ENCODE measurements around the gene GNLY. TPM values are rescaled to one million over a fixed set of nuclear protein-coding genes. Genes with fewer than 3 reads are reported as not detected.

The GNLY gene
- total and polyA plus RNA-seq, 9 of the 15 experiments (the other 6 are each of a cell fraction or from before 2014, with no cell fraction given) = not detected

DNA sequence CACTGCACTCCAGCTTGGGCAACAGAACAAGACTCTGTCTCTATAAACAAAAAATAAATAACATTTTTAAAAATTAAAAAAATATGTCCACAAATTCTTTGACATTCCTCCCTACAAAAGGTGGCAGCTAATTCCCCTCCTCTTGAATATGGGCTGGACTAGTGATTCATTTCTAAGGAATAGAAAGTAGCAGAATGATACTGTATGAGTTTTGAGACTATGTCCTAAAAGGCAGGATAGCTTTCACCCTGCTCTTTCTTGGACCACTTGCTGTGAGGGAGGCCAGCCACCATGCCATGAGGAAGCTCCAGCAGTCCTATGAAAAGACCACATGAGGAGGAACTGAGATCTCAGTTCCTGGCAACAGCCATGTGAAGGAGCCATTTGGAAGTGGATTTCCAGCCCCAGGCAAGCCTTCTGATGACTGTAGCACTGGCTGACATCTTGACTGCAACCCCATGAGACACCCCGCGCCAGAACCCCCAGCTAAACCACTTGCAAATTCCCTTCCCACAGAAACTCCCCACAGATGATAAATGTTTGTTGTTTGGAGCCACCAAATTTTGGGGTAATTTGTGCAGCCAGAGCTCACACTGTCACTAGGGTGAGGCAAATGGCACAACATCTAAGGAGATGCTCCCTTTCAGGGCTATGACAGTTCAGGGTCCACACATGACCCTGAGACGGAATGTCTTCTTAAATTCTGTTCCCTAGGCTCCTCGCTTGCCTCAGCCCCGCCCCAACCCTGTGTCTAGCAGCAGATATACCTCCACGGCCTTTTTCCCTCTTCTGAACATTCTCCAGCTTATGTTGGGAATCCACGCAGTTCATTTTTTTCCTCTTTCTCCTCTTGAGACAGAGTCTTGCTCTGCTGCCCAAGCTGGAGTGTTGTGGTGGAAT is 42.5 kb downstream of the GNLY start (continued):
- TF ChIP-seq, protein P1, sequence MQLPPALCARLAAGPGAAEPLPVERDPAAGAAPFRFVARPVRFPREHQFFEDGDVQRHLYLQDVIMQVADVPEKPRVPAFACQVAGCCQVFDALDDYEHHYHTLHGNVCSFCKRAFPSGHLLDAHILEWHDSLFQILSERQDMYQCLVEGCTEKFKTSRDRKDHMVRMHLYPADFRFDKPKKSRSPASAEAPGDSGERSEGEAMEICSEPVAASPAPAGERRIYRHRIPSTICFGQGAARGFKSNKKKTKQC (CRISPR knock-in tag; IDR thresholded peaks at IDR 0.05) = no peak
- TF ChIP-seq CREB1 (IDR thresholded peaks at IDR 0.05) (no peak), CREB1 (CRISPR knock-in tag; IDR thresholded peaks at IDR 0.05) (no peak), FOXK2 (conservative IDR thresholded peaks at IDR 0.05 in 1 of 2, IDR thresholded peaks at IDR 0.05 in 1 of 2; ENCODE audit: low read depth in 2 of 2) (no peak), U2AF1 (optimal IDR thresholded peaks at IDR 0.05; ENCODE audit: low read depth, low read length) (no peak)
- TF ChIP-seq, protein P2, sequence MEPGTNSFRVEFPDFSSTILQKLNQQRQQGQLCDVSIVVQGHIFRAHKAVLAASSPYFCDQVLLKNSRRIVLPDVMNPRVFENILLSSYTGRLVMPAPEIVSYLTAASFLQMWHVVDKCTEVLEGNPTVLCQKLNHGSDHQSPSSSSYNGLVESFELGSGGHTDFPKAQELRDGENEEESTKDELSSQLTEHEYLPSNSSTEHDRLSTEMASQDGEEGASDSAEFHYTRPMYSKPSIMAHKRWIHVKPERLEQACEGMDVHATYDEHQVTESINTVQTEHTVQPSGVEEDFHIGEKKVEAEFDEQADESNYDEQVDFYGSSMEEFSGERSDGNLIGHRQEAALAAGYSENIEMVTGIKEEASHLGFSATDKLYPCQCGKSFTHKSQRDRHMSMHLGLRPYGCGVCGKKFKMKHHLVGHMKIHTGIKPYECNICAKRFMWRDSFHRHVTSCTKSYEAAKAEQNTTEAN (CRISPR knock-in tag; IDR thresholded peaks at IDR 0.05) = no peak

- Histone ChIP-seq H3K79me2 (ENCODE audit: control insufficient read depth, insufficient read depth, low read length) (no peaks in the 10 kb centered on the region), H3K36me3 (ENCODE audit: control insufficient read depth, insufficient read depth, low read length) (no peaks in the 10 kb centered on the region), H3K9me1 (ENCODE audit: control insufficient read depth, insufficient read depth, low read length) (no peaks in the 10 kb centered on the region), H3K27me3 (ENCODE audit: control insufficient read depth in 2 of 2, insufficient read depth in 2 of 2, low read length in 2 of 2) (peaks cover 40 to 74% of the 10 kb centered on the region in 2 experiments), H3K9me3 (replicated peaks; ENCODE audit: control insufficient read depth, insufficient read depth, low read depth, low read length) (no peaks in the 10 kb centered on the region), H3K4me1 (replicated peaks in 1 of 2; ENCODE audit: control insufficient read depth in 2 of 2, insufficient read depth in 2 of 2, low read length in 2 of 2) (peaks cover 0 to 2% of the 10 kb centered on the region in 2 experiments; a peak in 2 of 5 replicates), H3K4me2 (ENCODE audit: insufficient read depth, low read length) (no peak overlapping the region), H2AFZ (ENCODE audit: low read depth, low read length) (no peak overlapping the region), H3K9ac (ENCODE audit: insufficient read depth in 1 of 2, low read depth in 2 of 2, low read length in 2 of 2) (no peak overlapping the region), H3K27ac (ENCODE audit: extremely low read depth, low read depth, low read length) (no peak overlapping the region), H4K20me1 (replicated peaks; ENCODE audit: control insufficient read depth, insufficient read depth, low read length) (no peaks in the 10 kb centered on the region), H3K4me3 (no peak overlapping the region)
- intact Hi-C loops (cut with micrococcal nuclease) (no loop called here), in situ Hi-C loops (cut with MboI) (loop anchor here (5.0 kb wide), 1 partner anchor 75 kb away; no protein-coding TSS in a partner anchor)
- CTCF ChIA-PET (ENCODE audit: low intra/inter-chr PET ratio) = no interaction called here
- WGBS (ENCODE audit: insufficient coverage, low coverage, missing lambda C conversion rate) = 4% methylated on average over 4 of the region's 4 CpGs
- POLR2A ChIA-PET = no interaction called here
- ATAC-seq = peak; percentile 52; the same call in 2 of the 3 replicates
- BruUV-seq (replicated peaks) = no TSS peak
- FAIRE-seq = no peak
- DNase-seq (ENCODE audit: extremely low read depth in 1 of 4, low spot score in 3 of 4) = no peak
- no peak for TF ChIP-seq ZC3H8 (IDR thresholded peaks at IDR 0.05)
- no peak for TF ChIP-seq DPF2 (IDR thresholded peaks at IDR 0.05)
- TF ChIP-seq ZNF830 (CRISPR knock-in tag; IDR thresholded peaks at IDR 0.05) = no peak
- TF ChIP-seq DIDO1 (tag; IDR thresholded peaks at IDR 0.05; ENCODE audit: low read depth) = no peak
- peak; percentile 52; the same call in 1 of the 2 replicates for TF ChIP-seq RAD51 (IDR thresholded peaks at IDR 0.05; ENCODE audit: borderline replicate concordance, low read depth)
- TF ChIP-seq CHD2 (IDR thresholded peaks at IDR 0.05; ENCODE audit: low read depth, low read length) = no peak
- TF ChIP-seq CEBPZ (IDR thresholded peaks at IDR 0.05; ENCODE audit: borderline replicate concordance, low read depth, low read length) = no peak
- peak; percentile 53 for TF ChIP-seq MAFG (tag; conservative IDR thresholded peaks at IDR 0.05)
Measured at GRCh38 chr2:85737481-85737880, 43.3 kb downstream of the GNLY start.
